Adipose tissue (tissue), 3 donors: ENCODE results near the gene FILIP1L. TPM values are rescaled to one million over a fixed set of nuclear protein-coding genes. Genes with fewer than 3 reads are reported as not detected.

ENCODE experiments used
- H3K27ac ChIP-seq: one replicate; pipeline ENCODE4 v1.5.1; 2013; ENCODE audit warnings: low read depth, low read length
- WGBS, 3 donors: extraction: QIAGEN DNeasy Blood & Tissue Kit; methylation state at CpG; one replicate each; pipeline ENCODE4 v1.1.7; 2013; 5-methylcytosine and 5-hydroxymethylcytosine counted together
- polyA plus RNA-seq, 3 donors: library from polyadenylated mRNA; stranded (reverse); fragments of 200-250 nt; gene quantifications; one replicate each; pipeline ENCODE4 v1.2.3, GENCODE V29; 2013
- donor health status: healthy with polysubstance abuse.
- donor health status: Bipolar disorder and iron deficiency.
- donor health status: healthy.

FILIP1L gene
- polyA plus RNA-seq, 3 donors, result 8.4 to 71.3 (median 27.2) TPM

DNA sequence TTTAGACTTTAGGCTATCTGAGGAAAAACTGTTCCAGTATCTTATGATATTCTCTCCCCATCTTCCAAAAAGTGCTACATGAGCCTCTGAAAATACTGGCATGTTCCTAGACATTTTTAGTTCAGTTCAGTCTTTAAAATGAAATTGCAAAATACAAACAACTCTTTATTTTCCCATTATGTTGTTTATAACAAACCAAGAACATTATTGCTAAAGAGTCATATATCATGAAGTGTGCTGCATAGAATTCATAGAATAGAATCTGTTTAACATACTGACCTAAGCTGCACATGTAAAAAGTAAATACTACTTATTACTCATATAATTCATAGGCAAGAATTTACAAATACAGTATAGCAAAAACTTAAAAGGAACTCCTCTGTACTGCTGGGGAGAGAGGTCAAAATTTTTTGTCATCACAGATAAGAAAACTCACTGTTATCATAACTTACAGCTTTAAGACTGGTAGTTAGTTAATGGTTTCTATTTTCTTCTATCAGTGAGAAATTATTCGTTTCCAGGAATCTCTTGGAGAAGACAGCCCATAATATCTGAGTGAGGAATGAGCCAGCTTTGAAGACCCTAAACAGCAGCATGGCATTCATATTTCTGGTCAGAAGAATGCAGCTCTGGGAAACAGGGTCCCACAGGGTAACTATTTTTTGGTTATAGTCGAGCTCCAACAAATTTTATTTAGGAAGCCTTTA is 32.2 kb downstream of the FILIP1L start:
- H3K27ac ChIP-seq, result no peak overlapping the region
- 69 to 79% (median 75%) methylated on average over 2 of the region's 2 CpGs for WGBS, 3 donors

DNA sequence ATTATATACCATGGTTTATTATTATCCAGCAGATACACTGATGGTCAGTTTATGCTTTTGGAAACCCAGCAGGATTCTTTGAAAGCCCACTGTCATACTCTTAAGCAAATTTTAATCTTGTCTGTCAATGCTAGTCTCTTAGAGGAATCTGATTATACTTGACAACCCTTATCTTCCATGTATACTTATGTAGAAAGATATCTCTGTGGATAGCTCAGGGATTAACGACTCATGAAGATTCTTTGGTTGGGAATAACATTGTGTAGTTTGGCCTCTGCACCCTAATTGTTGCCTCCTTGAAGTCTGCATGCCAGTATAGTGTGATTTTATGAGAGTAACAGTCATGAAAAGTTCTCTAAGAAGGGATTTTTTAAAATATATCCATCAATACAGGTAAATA is 33.0 kb downstream of the FILIP1L start:
- no peak overlapping the region for H3K27ac ChIP-seq
- WGBS, 3 donors, result 60 to 95% (median 88%) methylated on average over 1 of the region's 1 CpG

DNA sequence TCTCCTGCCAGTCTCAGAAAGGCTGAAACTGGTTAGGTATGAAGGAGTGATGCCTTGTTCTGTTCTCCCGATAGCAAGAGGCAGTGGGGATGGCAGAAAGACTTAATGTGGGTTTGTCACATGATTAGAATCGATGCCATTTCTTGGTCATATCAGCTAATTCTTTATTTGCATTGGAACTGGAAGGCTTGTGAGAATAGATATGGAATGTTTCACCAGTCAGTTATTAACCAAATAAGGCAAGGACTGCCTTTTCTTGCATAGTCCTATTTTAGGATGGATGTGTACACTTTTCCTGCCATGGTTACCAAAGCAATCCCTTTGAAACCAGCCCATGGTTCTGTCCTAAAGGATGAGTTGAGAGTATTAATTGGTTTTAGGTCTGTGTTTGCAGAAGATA is 33.7 kb downstream of the FILIP1L start:
- H3K27ac ChIP-seq, result no peak overlapping the region
- 34 to 91% (median 76%) methylated on average over 2 of the region's 2 CpGs for WGBS, 3 donors

DNA sequence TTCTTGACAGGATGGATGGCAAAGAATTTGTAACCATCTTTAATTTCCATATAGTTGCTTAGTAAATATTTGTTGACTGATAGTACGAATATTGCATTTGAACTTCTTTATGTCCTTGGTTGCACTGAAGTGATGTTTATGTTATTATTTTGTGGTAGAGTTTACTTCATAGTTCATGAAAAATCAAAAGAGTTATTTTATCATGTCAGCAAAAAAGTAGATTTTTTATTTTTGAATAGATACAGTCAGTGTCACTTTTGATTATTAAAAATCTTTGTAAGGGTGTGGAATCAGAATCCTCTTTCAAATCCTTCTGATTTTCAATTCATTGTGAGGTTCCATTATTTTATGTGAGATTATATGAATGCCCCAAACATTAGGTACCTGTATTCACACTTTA is 35.0 kb downstream of the FILIP1L start:
- 91 to 100% (median 93%) methylated on average over 1 of the region's 1 CpG for WGBS, 3 donors
- no peak overlapping the region for H3K27ac ChIP-seq

DNA sequence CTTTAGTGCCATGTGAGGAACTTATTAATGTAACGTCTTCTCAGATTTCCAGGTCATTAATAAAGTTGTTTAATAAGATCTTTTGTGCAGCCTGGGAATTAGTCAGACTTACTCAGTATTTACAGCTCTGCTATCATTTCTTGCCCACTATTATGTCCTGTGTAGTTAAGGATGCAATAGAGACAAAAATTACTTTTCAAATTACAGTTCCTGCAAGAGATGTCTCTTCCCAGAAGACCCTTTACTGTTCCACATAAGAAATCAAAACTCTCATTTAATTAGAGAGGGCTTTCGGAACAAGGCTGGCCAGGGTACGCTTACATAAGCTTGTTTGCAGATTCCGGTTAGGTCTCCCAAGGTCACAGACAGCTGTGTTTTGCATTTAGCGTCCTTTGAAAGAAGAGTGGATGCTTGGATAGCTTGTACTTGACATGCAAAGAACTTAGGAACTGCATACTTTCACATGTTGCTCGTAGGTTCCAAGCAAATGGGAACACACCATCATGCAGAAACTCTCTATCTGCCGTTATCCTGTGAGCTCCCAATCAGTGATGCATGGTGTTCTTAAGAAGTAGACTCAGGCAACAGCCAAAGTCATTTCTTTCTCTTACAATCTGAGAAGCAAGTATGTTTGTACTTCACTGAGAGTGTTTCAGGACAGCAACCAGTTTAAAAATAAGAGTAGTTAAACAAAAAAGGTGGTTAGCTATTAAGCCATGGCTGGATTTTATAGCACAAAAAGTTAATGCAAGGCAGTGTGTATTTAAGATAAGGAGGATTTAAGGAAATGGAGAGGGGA is 37.4 kb downstream of the FILIP1L start:
- no peak overlapping the region for H3K27ac ChIP-seq
- 45 to 68% (median 55%) methylated on average over 7 of the region's 7 CpGs for WGBS, 3 donors

DNA sequence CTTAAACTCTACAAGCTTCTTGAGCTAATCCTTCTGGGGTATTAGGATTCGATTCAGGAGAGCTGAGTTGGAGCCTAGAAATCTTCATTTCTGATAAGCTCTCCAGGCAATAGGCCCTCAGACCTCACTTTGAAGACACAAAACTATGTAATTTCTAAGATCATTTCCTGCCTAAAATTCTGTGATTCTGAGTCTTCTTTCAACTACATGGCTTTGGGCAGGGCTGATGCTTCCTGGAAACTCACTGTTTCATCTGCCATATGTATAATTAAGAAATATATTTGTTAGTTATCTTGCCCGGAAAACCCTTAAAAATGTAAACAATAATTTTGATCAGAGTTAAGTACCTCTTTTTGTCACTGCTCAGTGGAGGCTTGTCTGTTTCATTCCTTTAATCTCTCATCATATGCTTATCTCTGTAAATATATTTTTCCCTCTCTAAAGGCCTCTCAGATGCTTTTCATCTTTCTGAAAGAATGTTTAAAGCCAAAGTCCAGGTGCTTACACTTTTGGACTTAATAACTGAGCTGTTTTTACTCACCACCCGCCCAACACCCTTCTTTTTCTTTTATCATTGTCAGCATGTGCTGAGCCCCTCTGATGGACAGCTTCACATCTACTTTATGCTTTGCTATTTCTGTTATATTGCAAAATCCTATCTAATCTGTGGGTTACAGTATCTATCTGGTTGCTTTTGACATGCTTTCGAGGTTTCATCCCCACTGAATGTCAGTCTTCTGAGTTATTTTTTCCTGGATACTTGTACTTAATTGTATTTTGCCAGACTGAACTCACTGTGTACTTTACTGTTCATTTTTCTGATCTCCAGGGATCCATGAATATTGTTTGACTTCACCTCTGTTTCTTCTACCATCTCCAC is 38.2 kb downstream of the FILIP1L start:
- 62 to 76% (median 66%) methylated on average over 4 of the region's 4 CpGs for WGBS, 3 donors
- H3K27ac ChIP-seq, result no peak overlapping the region

DNA sequence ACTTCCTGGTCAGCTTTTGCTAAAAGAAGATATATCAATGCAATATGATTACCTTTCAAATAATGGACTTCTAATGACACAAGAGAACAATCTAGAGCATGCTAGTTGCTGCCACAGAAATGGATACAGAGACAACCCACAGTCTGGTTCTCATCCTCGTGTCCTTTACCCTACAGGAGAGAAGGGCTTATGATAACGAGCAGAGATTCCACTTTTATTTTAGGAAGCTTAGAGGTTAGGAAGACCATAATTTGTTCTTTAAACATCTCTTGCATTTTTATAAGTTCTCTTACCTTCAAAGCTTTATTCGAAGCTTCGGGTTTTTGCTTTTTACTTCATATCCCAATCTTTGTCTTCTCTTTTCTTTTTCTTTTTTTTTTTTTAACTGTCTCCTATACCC is 39.1 kb downstream of the FILIP1L start:
- WGBS, 3 donors, result 80 to 95% (median 82%) methylated on average over 4 of the region's 4 CpGs
- H3K27ac ChIP-seq, result no peak overlapping the region

DNA sequence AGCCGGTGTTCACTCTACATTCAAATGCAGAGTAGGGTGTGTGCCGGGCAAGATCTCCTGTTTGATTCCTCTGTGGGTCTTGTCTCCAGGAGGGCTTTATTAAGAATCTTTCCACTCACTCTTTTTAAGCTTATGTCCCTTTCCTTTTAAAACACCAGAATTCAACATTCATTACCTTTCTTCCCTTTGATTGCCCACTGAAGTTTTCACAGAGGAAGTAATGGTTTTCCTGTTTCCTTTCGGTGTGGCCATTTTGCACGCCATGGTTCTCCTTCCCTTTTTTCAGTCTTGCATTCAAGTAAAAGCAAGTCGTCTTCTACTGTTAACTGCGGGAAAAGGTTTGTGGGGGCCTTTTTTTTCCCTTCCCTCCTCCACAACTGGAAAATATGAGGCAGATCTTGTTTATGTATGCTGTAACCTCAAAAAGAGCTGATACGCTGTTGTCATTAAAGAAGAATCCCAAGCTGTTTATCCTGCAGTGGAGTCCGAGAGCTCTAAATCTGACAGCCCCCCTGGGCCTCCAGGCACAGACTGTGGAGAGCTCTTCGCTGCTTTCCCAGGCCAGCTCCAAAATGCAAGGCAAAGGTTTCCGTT is 40.5 kb downstream of the FILIP1L start:
- peak overlapping the region; percentile 21 for H3K27ac ChIP-seq
- 27 to 74% (median 35%) methylated on average over 10 of the region's 10 CpGs for WGBS, 3 donors

DNA sequence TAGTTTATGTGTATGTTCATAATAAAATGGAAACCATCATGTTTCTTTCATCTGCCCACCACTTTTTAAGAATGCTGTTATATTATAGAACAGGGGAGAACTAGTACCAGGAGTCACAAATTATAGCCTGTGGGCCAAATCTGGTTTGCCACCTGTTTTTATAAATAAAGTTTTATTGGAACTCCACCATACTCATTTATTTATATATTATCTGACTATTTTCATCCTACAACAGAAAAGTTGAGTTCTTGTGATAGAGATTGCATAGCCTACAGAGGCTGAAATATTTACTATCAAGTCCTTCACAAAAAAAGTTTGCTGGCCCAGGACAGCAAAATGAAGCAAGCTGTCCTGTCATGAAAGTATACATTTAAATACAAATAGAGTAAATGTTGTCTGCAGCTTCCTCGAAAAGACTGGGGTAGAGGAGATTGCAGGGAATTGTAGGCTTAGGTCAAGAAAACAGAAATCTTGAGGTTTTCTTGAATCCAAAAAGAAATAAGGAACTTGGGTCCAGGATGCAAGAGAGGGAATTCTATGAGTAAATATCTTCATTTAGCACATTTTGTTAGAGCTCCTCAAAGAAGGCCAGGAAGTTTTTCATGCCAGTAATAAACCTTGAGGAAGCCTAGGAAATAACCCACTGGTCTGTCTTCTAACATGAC is 41.1 kb downstream of the FILIP1L start:
- H3K27ac ChIP-seq, result no peak overlapping the region
- 58 to 88% (median 62%) methylated on average over 1 of the region's 1 CpG for WGBS, 3 donors

DNA sequence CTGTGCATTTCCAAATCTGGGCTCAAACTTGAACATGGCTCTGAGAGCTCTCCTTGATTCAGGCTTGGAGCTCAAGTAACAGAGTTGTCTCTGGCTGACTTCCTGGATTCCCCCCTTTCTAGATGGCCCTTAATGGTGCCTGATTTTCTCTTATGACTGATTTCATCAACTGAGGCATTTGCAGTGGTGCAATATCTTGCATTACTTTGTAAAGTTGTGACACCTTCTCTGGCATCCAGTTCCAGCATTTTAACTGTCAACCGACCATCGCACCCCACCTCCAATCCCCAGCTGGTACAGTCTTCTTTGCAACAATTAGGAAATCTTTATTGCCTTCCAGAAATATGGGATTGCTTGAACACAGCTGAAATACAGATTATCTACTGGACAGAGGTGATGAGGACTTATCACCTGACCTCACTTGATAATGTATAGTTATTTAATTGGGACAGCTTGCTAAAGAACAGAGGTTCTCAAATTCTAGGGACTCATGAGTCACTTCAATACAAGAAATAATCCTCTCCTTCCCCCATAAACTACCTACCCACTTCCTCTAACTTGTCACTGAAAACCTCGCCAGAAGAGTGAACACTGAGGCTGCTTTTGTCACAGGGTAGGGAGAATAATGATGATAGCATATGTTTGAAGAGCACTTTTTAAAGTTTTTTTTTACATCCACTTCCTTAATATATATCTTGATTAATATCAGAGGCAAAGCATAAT is 41.8 kb downstream of the FILIP1L start:
- WGBS, 3 donors, result 60 to 98% (median 64%) methylated on average over 3 of the region's 3 CpGs
- H3K27ac ChIP-seq, result no peak overlapping the region

DNA sequence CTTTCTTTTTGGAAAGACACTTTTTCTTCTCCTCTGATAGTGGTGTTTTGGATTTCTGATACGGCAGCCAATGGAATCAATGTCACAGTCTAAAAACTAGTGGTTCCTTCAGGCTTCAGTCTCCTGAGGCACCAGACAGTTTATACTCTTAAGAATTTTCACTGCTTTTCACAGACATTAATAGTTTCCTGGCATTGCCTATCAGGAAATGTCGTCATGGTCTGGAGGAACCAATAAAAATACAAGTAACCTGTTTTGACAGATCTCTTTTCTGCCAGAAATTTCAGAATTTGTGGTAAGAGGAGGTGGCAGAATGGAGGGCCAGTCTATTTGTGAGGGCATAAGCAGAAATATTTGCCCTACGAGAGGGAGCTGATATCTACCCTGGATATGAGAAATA is 44.8 kb downstream of the FILIP1L start:
- 58 to 88% (median 59%) methylated on average over 3 of the region's 3 CpGs for WGBS, 3 donors
- H3K27ac ChIP-seq, result no peak overlapping the region

DNA sequence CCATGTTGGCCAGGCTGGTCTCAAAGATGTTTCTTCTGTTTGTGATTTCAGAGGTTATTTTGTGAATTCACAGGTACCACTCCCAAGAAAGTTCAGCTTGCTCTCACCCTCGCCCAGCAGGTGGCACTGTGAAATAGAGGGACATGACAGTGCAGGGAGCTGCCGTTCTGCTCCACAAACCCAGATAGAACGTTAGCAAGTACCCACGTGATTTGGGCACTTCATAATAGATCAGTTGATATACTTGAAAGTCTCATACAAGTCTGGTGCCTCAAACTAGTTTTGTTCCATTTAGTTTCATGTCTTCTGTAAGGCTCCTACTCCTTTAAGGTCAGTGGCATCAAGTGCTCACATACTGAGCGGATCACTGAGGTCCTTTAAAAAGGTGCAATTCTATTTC is 45.5 kb downstream of the FILIP1L start:
- H3K27ac ChIP-seq, result no peak overlapping the region
- 11 to 22% (median 20%) methylated on average over 5 of the region's 5 CpGs for WGBS, 3 donors

DNA sequence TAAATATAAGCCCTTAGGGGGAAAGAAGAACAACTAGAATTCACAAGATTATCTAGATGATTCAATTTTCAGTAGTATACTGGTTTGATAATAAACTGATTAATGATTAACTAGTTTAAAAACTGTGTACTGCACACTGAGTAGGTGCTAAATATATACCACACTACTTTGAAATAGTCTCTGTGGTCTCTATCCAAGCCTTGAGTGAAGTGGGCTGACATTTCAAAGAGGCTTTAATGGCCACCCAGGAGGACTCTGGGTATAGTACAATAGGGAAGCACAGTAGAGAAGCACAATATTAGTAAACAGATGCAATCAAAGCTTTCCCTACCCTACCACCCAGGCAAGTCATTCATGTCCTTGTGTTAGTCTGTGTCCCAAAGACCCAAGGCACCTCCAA is 46.7 kb downstream of the FILIP1L start:
- no peak overlapping the region for H3K27ac ChIP-seq

DNA sequence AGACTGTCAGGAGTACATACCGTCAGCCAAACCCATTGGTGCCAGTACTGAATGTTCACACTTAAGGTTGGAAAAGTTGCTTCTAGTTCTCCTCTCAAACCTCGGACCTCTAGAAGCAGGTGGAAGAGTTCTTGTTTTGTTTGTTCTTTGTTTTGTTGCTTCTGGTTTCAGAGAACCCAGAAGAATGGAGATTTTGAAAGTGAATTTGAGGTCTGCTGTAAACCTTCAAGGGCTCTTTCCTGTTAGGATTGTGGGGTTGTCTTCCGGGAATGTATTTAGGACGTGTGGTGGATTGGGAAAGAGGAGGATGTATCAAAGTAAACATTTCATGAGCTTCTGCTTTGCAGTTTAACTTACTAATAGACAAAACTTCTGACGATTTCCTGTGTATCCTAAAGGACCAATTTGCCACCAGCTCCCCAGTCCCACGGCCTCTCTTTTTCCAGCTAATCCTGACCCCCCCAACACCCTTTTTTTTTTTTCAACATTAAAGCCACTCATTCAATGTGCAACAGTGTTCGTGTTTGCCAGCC is 50.3 kb downstream of the FILIP1L start:
- 60 to 82% (median 63%) methylated on average over 7 of the region's 7 CpGs for WGBS, 3 donors
- H3K27ac ChIP-seq, result no peak overlapping the region

DNA sequence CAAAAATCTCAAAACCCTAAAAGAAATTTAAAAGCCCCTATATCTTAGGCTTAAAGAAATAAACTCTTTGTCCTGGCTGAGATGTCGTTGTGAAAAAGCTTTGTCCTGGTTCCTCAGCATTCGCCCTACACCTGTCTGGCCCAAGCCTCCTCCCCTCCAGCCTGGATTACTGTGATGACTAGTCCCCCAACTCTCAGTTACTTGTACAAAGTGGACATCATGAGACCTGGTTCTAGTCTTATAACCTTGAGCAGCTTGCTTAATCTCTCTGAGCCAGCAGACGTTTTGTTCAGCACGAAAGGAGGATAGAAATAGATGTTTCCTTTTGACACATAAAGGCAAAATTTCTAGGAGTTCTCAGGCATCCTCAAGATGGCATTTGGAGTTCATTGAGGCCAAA is 51.6 kb downstream of the FILIP1L start:
- 70 to 86% (median 75%) methylated on average over 4 of the region's 4 CpGs for WGBS, 3 donors
- H3K27ac ChIP-seq, result no peak overlapping the region

DNA sequence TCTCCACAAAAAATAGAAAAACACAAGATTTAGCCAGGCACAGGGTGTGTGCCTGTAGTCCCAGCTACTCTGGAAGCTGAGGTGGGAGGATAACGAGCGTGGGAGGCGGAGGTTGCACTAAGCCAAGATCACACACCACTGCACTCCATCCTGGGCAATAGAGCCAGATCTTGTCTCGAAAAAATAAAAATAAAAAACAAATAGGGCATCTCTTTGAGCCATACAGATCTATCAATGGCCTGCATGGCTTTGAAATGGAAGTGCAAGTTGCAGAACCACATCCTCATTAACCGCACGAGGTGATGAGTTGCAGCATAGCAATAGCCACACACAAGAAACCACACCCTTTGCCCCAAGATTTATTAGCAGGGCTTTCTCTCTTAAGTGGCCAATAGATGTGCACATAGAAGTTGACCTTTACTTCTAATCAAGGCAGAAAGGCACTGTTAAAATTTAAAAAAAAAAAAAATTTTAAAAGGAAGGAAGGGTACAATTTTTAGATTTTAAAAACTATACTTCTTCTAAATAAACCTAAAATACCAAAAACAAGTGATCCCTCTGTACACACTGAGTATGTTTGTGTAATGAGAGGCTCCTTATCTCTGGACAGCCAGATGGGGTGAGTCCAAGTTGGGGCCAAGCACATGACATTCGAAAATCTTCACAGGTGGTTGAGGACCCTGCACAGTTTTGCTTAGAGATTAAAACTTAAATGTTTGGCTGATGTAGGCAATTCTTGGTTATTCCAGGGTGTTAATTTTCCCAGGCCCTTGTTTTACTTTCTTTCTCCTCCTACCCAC is 53.4 kb downstream of the FILIP1L start:
- WGBS, 3 donors, result 68 to 85% (median 69%) methylated on average over 7 of the region's 7 CpGs
- no peak overlapping the region for H3K27ac ChIP-seq

DNA sequence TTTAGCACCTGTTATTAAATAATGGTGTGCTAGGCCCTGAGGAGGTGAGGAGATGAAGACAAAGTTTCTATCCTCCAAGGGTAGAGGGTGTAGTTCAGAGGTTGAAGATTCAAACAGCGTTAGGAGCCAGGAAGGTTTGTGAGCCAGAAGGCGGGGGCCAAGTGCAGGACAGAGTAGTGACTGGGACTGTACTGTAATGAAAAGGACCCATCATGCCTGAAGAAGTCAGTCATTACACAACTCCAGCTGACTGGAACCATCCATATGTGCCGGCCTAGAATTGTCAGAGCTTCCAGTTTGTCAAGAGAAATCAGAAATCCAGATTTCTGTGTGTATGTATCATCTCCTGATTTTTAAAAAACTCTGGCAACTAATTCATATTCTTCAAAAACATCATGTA is 54.8 kb downstream of the FILIP1L start:
- WGBS, 3 donors, result 87 to 98% (median 97%) methylated on average over 3 of the region's 3 CpGs
- H3K27ac ChIP-seq, result no peak overlapping the region
